Kidney (tissue), 14 donors: ENCODE measurements around the gene CTXN1. TPM values are rescaled to one million over a fixed set of nuclear protein-coding genes. Genes with fewer than 3 reads are reported as not detected.
"Not testable (repeated sequence)": the region's sequence is repeated elsewhere in the genome, so short reads cannot be mapped to it uniquely, and the experiment has no call there.

Source experiments
- DNase-seq, 5 donors: peaks; one replicate each; pipeline ENCODE4 v3.0.0-alpha.2; 2013 to 2020
- FAIRE-seq: peaks from 2 replicates; lab custom pipeline; 2012; peaks lifted over from hg19 to GRCh38; lab: Jason Lieb, UNC
- H3K27ac ChIP-seq, 2 donors: one replicate each; pipeline ENCODE4 v1.7.0; 2013; ENCODE audit warnings: low read depth in 2 of 2, low read length in 2 of 2, inconsistent platforms in 1 of 2
- H3K27me3 ChIP-seq: one replicate; pipeline ENCODE4 v1.7.1; 2013; ENCODE audit warnings: low read length, inconsistent platforms; ENCODE audit not compliant: control insufficient read depth, insufficient read depth
- H3K36me3 ChIP-seq, 3 donors: one replicate each; pipeline versions ENCODE4 v1.7.0 to v1.7.1; 2013; ENCODE audit warnings: low read length in 3 of 3, control low read depth in 1 of 3, inconsistent platforms in 1 of 3; ENCODE audit not compliant: insufficient read depth in 3 of 3, control insufficient read depth in 2 of 3
- H3K4me1 ChIP-seq, 3 donors: one replicate each; pipeline versions ENCODE4 v1.7.0 to v1.7.1; 2013; ENCODE audit warnings: low read length in 3 of 3, inconsistent platforms in 1 of 3, low read depth in 1 of 3; ENCODE audit not compliant: control insufficient read depth in 2 of 3, insufficient read depth in 2 of 3
- H3K4me3 ChIP-seq, 3 donors: one replicate each; pipeline versions ENCODE4 v1.7.0 to v1.8.1; 2013; ENCODE audit warnings: low read length in 3 of 3, control low read depth in 1 of 3, inconsistent platforms in 1 of 3
- H3K9ac ChIP-seq, 3 donors: one replicate each; pipeline versions ENCODE4 v1.7.0 to v1.7.1; 2013; ENCODE audit warnings: low read length in 3 of 3, control low read depth in 1 of 3, inconsistent platforms in 1 of 3
- H3K9me3 ChIP-seq, 3 donors: one replicate each; pipeline versions ENCODE4 v1.7.0 to v1.7.1; 2013; ENCODE audit warnings: low read length in 3 of 3, control low read depth in 1 of 3, inconsistent platforms in 1 of 3; ENCODE audit not compliant: control insufficient read depth in 2 of 3, insufficient read depth in 1 of 3
- intact Hi-C: fragments of 100-400 bp; cut with DNase I; formaldehyde crosslinking; loops from one replicate; pipeline ENCODE4 v1.11.1; 2022
- polyA plus RNA-seq: library from polyadenylated mRNA; stranded (reverse); fragments of 350-450 nt; fragmentation: Illumina TruSeq; extraction: RNeasy Lipid Tissue Mini Kit (QIAGEN cat#74804); gene quantifications from one replicate; pipeline ENCODE4 v1.2.3, GENCODE V29; 2014; ENCODE audit warnings: low read depth, low replicate concordance; ENCODE audit not compliant: insufficient read depth
- total RNA-seq: library from RNA; stranded (reverse); fragmentation: NEBNext Ultra II Directional; extraction: Animal tissue kit (Norgen Biotek cat#: 25700); gene quantifications from one replicate; pipeline ENCODE4 v1.2.1, GENCODE V29; 2021
- TF ChIP-seq, protein P1 (sequence below): IDR thresholded peaks from 3 replicates; pipeline ENCODE4 v1.5.1; 2012; ENCODE audit warnings: mild to moderate bottlenecking, moderate library complexity, borderline replicate concordance; ENCODE audit not compliant: insufficient read depth; ENCODE audit errors: extremely low read depth
- donor health status: control.
- donor health status: control.
- donor health status: control.
- donor health status: control.
- donor health status: control.
- donor health status: DM: yes; HTN: yes; CAD: no.
- donor health status: Normal renal cell carcinoma (clear cell type).

The CTXN1 gene
- total and polyA plus RNA-seq, 2 donors from 2014 or later = 8.9 to 25.9 TPM

DNA sequence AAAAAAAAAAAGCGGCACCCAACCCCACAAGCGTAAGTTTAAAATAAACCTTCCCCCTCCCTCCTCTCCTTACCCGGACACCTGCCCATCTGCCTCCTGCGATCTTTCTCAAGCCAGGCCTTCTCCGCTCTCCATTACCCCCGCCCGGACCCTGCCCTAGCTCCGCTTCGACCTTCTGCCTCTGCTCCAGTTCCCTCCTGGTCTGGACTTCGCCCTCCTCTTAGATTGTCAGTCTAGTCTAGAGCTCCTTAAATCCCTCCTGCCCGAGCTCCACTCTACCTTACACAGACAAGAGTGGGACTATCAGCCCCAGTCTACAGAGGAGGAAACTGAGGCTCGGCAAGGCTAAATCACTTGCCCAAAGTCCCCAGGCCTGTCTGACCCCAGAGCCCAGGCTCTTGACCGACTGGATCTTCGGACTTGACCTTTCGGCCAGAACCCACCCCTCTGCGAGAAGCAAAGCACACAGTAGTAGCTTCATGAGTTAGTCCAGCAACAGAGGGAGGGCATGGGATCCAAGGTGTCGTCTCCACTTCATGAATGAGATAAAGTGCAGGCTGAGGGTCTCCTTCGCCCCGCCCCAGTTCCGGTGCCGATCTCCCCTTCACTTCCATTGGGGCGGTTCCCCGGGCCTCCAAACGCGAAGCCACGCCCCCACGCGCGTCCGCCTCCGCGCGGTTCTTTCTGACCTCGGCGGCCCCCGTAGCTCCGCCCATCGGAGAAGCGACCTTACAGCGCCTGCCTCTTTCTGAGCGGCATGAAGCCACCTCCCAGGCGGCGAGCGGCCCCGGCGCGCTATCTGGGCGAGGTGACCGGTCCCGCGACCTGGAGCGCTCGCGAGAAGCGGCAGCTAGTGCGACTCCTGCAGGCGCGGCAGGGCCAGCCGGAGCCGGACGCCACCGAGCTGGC, 6.1 kb downstream of the CTXN1 start, which contains the start of gene SNAPC2:
Gene SNAPC2, plus strand, starts transcription at position 729 of the 909 bp plus-strand sequence. Its CDS starts 29 bp downstream, at position 758.
- Histone ChIP-seq H3K9ac (peak within 1 kb of the TSS in 2 of 3 donors; percentile 57 to 63), H3K36me3 (peaks cover 0 to 11% (median 0%) of the 10 kb centered on the region in 3 donors), H3K27ac (peak within 1 kb of the TSS; percentile 52 to 84), H3K4me1 (peaks cover 0 to 29% (median 6%) of the 10 kb centered on the region in 3 donors), H3K9me3 (no peaks in the 10 kb centered on the region), H3K4me3 (peak within 1 kb of the TSS; percentile 71 to 79 (median 71)), H3K27me3 (peaks cover 15% of the 10 kb centered on the region)
- intact Hi-C loops = no loop called here
- TF ChIP-seq, protein P1, sequence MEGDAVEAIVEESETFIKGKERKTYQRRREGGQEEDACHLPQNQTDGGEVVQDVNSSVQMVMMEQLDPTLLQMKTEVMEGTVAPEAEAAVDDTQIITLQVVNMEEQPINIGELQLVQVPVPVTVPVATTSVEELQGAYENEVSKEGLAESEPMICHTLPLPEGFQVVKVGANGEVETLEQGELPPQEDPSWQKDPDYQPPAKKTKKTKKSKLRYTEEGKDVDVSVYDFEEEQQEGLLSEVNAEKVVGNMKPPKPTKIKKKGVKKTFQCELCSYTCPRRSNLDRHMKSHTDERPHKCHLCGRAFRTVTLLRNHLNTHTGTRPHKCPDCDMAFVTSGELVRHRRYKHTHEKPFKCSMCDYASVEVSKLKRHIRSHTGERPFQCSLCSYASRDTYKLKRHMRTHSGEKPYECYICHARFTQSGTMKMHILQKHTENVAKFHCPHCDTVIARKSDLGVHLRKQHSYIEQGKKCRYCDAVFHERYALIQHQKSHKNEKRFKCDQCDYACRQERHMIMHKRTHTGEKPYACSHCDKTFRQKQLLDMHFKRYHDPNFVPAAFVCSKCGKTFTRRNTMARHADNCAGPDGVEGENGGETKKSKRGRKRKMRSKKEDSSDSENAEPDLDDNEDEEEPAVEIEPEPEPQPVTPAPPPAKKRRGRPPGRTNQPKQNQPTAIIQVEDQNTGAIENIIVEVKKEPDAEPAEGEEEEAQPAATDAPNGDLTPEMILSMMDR = no peak
- no peak for FAIRE-seq
- DNase-seq = peak; percentile 94 to 99 (median 98)

DNA sequence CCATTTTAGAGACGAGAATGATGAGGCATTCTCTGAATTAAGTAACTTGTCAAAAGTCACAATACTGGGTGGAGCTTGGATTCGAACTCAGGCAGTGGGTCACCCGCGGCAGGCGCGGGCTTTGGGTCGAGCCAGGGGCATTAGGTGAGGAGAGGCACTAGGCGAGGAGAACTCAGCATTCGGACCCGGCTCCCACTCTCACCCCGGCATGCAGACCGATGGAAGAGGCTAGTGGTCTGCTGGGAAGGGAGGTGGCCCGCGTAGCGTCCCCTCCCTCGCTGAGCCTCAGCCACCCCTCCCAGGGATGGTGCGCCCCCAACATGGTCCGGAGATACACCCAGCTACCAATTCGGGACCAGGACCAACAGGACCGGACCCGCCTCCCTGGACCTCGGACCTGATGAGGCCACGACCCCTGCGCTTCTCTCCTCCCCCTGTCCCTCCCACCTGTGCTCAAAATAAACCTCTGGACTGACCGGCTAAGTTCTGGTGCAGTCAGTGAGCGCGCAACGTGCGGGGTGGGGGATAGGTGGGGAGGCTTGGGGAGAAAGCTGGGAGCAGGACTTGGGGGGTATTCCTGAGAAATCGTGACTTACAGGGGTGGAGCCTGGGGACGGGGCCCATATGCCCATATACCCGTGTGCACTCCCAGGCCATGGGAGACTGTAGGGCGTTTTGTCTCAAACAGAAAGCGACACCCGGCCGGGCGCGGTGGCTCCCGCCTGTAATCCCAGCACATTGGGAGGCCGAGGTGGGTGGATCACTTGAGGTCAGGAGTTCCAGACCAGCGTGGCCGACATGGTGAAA, 7.1 kb downstream of the CTXN1 start:
- DNase-seq (peak in 2 of 5 donors; percentile 79 to 82), FAIRE-seq (no peak)
- H3K9ac ChIP-seq = peak overlapping the region in 1 of 3 donors; percentile 63
- no peaks in the 10 kb centered on the region for H3K9me3 ChIP-seq
- TF ChIP-seq, protein P1 = no peak
- peak overlapping the region in 2 of 3 donors; percentile 71 for H3K4me3 ChIP-seq
- peak overlapping the region; percentile 13 to 52 for H3K27ac ChIP-seq
- peaks cover 15% of the 10 kb centered on the region for H3K27me3 ChIP-seq
- peaks cover 0 to 29% (median 6%) of the 10 kb centered on the region in 3 donors for H3K4me1 ChIP-seq
- H3K36me3 ChIP-seq = peaks cover 0 to 11% (median 0%) of the 10 kb centered on the region in 3 donors
- intact Hi-C loops = no loop called here

DNA sequence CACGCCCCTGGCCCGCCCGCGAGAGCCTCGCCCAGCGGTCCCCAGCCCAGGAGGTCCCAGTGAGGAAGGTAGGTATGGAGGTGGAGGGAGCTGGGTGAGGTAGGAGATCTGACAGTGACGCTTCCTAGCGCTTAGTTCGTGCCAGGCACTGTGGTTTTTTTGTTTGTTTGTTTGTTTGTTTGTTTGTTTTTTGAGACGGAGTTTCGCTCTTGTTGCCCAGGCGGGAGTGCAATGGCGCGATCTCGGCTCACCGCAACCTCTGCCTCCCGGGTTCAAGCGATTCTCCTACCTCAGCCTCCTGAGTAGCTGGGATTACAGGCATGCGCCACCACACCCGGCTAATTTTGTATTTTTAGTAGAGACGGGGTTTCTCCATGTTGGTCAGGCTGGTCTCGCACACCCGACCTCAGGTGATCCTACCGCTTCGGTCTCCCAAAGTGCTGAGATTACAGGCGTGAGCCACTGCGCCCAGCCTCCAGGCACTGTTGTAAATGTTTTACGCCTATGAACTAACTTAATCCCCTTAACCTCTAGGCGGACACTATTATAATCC, 7.8 kb downstream of the CTXN1 start:
- H3K4me3 ChIP-seq = peak overlapping the region in 1 of 3 donors; percentile 71
- H3K36me3 ChIP-seq = peaks cover 0 to 11% (median 0%) of the 10 kb centered on the region in 3 donors
- H3K9ac ChIP-seq, H3K9me3 ChIP-seq, H3K27ac ChIP-seq, intact Hi-C loops, DNase-seq, FAIRE-seq: not testable (repeated sequence)
- H3K27me3 ChIP-seq = peaks cover 15% of the 10 kb centered on the region
- peaks cover 0 to 29% (median 6%) of the 10 kb centered on the region in 3 donors for H3K4me1 ChIP-seq
